Hindlimb muscle (tissue), 1 donor: ENCODE measurements around the gene LYZL4. TPM values are rescaled to one million over a fixed set of nuclear protein-coding genes. Genes with fewer than 3 reads are reported as not detected.

Source experiments
- DNase-seq: peaks from one replicate; pipeline ENCODE4 v3.0.0-alpha.2; 2013
- polyA plus RNA-seq: library from polyadenylated mRNA; unstranded; fragments of 120-200 nt; gene quantifications from one replicate; pipeline ENCODE4 v1.2.1, GENCODE V29; 2013; ENCODE audit not compliant: insufficient read length

LYZL4 gene
- polyA plus RNA-seq, 1 donor = not detected

DNA sequence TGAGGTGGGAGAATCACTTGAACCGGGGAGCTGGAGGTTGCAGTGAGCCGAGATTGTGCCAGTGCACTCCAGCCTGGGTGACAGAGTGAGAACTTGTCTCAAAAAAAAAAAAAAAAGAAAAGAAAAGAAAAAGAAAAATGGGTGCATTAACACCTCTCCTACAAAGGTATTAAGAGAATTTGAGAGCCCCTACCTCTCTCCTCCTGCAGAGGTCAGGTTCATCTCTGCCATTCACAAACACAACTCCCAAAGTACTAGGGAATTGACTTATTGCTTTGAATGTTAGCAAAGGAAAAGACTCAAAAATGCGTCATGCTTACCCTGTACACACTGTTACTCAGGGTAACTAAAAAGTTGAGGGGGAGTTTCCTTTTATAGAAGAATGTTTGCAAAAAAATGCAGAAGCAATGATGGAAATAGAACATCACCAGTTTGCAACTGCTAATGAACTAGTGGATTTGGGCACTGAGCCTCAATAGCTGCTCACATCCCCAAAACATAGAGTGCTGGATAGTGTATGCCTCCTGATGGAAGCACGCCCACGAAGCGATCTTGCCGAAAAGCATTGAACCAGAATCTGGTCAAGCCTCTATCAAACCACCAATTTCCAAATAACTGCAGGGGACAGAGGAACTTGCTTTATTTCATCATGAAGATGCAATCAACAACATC, 15.5 kb upstream of the LYZL4 start:
- no peak for DNase-seq

DNA sequence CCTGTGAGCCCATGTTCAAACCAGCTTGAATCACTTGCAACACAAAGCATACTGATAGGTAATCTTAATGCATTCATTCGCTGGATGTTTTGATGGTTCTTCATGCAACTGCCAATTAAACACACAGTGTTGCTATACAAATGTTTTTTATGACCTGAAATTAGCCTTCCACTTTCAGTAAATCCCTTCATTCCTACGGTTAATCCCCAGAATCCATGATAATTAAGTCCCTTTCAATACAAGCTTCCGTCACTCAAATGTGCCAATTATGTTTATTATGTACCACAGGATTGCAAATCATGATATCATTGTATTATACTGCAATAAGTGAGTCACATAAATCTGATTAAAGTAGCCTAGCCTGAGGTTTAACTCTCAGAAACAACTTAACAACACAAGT, 14.5 kb upstream of the LYZL4 start:
- no peak for DNase-seq

DNA sequence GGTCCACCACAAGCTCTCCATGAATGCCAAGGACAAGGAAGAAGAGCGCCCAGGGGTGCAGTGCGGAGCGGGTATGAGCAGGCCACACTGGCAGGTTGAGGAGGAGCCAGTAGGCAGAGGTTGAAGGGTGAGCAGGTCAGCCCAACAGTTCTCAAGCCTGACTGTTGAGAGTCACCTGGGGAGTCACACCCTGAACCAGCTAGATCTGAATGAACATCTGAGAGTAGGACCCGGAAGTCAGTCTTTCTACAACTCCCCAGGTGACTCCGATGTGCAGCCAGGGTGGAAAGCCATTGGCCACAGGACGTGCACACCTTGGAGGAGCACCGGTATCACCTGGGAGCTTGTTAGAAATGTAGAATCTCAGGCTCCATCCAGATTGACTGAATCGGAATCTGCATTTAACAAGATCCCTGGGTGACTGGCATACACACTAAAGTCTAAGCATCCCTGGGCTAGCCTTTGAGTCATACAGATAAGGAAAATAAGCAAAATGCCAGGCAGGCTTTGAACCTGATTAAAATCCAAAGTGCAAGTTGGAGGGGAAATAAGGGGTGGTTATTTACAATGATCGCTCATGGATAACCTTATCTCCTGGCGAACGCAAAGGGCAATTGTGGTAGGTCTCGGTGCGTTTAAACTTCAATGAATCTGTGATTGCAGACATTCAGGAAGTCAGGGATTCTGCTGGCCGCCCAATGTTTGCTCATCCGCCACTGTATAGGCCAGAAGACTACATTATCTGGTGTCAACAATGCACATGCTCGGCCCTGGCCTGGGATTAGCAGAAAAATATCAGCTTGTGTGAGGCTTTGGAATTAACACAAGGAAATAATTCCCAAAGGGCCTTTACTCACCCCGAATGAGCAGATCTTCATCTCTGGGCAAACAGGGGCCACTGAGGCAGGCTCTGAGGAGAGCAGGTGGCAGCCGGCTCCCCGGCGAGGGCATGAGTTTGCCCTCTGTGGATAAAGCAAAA, 11.7 kb upstream of the LYZL4 start:
- no peak for DNase-seq

DNA sequence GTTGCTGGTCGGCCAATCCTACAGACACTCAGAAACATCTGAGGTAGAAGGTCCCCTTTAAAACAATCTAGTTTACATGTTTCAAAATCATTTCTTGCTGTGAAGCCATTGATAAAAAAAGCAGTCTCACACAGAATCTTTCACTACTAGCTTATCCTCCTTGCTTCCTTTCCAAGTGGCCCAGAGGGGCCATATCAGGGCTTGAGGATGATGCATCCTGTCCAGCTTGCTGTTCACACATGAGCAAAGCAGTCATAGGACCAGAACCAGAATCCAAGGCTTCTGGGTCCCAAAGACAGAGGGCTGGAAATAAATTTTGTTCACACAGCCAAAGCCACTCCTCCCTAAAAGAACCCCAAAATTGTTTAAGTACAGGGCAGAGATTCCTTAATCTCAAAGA, 9.2 kb upstream of the LYZL4 start:
- peak; percentile 31 for DNase-seq

DNA sequence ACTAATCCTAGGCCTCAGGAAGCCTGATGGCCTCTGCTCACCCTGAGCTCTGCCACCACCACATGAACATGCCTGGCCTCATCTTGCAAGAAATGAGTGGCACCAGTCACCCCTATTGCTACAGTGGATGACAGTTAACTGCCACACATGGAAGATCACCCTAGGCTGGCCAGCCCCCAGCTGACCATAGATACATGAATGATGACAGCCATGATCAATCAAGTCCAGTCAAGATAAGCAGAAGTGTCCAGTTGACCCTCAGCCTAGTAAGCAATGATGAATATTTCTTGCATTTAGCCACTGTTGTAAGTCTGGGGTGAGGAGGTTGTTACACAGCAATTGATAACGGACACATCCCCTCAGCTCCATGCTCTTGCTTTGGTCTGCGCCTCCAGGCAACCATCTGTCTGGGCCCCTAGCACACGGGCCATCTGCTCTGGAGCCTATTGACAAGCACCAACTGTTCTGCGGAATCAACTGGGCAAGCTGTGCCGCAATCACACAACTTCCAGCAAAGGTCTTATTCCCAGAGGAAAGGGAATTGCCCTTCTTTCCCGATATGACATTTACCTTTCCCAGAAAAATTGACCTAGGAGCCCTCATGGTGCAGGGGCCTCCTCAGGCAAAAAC, 2.2 kb upstream of the LYZL4 start:
- no peak for DNase-seq

DNA sequence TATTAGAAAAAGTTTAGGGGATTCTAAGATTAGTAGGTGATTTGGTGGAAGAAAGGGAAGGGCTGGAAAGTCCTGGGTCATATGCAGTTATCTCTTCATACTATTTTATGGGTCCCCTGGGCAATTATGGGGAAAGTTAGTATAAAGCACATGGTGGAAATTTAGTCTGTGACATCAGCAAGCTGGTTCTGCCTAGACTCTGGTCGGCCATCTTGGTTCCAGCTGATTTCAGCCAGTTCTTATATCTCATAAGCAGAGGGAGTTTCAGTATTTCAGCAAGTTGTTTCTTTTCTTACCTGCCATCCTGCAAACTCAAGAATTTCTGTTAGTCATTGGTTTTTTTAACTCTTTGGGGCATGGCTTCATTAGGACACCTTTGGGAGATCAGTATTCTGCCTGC, 1.0 kb upstream of the LYZL4 start:
- no peak for DNase-seq

DNA sequence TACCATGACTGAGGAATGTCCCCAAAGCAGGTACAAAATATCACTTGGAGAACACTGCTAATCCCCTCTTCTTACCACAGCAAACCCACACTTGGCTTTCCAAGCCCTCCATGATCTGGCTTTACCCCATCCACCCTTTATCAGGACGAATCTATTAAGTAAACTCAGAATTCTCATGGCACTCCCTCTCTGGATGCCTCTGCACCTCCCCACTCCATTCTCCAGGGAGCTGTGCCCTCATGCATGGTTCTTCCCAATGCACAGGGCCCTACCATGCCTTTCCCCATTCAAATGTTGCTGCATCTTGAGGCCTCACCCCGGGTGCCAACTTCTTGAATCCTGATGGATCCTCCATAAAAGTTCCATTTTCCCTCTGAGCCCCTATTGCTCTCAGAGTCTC, 2.3 kb downstream of the LYZL4 start:
- no peak for DNase-seq

DNA sequence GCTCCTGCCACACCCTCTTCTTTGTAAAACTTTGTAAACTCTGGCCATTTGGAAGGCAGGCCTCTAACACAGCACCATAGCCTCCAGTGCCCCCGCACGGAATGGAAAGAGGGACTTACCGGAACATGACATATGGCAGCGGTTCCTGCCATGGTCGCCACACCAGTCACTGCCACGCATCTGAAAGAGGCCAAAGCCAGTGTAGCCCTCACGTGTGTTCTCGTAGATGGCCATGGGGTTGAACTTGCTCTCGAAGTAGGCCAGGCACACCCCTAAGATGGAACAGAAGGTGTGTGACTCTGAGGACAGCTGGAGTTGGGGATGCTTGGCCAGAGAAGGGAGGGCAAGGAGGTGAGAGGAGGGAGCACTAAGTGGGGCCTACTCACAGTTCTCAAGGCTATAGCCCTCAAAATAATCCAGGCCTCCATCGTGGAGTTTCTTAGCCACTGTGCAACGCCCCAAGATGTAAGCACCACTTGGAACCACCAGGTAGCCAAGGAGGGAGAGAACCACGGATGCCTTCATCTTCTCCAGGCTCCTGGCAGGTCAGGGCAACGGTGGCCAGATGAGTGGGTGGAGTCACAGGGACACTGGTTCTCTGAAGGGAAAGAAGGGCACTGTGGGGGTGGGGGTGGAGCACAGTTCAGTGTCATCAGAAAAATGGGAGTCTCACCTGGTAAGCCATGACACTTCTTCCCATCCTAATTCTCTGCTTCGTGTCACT, 3.5 kb downstream of the LYZL4 start:
- DNase-seq = no peak

DNA sequence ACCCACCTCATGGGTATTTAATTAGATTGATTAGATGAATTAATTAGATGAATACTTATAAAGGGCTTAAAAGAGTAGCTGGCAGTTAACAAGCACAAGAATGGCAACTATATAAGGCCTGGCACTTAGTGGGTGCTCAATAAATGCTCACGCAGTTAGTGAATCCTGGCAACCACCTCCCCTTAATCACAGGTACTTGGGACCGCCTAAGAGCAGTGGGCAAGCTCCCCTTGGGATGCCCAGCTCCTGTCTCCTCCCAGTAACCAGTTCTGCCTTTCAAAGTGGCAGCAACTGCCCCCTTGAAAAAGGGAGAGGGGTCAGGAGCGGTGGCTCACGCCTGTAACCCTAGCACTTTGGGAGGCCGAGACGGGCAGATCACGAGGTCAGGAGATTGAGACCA, 4.6 kb downstream of the LYZL4 start:
- DNase-seq = no peak

DNA sequence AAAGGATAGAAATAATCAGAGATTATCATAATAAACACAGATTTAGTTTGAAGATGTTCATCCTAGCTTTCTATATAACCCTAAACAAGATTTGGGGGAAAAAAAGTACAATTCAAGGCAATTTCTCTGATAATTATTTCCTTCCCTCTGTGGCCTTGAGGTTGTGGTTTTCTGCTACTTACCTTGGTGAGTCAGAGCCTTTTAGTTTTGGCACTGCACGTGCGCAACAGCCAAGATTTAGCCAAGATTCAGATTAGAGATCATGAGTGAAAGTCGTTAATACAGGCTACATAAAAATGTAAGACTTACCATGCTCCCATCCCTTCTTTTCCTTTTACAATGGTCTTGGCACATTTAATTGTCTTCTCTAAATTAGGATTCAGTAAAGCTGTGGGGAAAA, 6.7 kb downstream of the LYZL4 start:
- DNase-seq = no peak

DNA sequence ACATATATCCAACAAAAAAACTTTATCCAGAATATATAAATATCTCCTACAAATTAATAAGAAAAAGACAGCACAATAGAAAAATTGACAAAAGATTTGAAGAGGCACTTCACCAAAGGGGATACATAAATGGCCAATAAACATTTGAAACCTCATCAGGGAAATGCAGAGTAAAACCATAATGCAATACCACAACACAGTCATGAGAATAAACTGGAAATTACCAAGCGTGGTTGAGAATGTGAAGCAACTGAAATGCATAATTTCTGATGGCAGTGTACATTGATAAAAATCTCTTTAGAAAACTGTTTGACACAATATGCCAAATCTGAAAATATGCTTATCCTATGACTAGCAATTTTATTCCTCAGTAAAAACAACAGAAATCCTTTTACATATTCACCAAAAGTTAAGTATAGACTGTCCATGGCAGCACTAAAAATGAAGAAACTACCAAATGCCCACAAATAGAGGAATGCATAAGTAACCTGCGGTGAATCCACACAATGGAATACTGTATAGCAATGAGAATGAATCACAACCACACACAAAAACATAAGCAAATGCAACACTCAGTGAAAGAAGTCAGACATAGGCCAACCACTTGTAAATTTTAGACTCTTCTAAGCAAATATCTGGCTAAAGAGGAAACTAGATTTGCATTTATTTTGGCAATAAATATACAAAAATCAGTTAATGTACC, 7.9 kb downstream of the LYZL4 start:
- no peak for DNase-seq

DNA sequence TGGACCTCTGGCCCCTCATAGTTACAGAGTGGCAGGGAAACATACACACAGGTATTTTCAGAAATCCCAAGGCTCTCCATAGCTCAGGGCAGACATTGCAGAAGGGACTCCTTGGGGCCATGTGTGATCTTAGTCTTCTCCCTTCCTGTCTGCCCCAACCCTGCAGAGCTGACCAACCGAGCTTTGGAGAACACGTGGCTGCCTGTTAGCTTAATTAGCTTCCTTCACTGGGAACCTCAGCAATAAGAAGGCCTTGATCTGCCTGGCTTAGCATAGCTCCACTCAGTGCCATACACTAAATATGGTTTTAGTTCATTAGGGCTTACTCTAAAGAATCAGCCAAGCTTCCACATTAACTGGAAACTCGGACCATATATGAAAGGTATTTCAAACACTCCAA, 12.3 kb downstream of the LYZL4 start:
- DNase-seq = no peak

DNA sequence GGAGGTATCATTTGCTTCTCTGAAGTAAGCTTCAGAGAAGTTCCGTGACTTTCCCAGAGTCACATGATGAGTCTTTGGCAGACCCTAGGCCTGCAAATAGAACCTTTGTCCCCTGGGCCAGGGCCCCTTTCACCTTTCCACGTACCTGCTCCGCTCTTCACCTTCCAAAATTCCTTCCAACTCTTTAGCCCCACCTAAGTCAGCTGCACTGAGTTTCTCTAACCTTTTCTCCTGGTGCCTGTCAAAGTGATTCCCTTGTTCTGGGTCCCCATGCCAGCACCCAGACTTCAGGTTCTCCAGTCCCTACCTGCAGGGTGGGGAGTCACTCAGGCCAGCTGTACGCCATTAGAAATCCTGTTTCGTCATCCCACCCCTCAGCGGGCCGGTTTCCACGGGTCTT, 12.8 kb downstream of the LYZL4 start:
- no peak for DNase-seq

DNA sequence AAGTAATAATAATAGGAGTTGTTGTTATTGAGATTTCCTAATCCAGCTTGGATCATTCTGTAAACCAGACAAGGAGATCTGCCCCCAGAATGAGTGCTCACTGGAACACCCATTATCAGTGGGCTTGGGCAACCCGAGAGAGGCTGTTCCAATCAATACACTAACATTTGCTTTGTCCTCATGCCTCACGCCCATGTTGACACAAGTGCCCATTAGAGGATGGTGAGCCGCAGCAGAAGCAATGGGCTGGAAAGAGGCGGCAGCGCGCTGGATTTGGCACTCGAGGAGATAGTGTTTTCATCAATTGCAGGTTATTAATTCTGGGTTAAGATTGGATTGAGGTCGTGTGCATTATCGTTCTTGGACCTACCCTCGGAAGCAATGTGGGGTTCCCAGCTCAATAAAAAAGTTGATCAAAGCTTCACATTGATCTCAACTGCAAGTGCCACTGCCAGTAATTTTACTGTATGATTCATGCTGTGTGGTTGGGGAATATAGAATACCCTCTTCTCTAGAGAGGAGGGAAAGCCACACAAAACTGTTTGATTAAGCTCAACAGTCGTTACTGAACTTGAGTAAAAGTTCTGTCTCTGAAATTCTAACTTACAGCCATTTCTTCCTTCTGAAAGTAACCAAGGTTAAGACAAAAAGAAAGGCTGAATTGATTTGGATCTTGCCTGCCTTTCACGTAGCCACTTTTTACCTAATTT, 15.7 kb downstream of the LYZL4 start:
- DNase-seq = no peak

DNA sequence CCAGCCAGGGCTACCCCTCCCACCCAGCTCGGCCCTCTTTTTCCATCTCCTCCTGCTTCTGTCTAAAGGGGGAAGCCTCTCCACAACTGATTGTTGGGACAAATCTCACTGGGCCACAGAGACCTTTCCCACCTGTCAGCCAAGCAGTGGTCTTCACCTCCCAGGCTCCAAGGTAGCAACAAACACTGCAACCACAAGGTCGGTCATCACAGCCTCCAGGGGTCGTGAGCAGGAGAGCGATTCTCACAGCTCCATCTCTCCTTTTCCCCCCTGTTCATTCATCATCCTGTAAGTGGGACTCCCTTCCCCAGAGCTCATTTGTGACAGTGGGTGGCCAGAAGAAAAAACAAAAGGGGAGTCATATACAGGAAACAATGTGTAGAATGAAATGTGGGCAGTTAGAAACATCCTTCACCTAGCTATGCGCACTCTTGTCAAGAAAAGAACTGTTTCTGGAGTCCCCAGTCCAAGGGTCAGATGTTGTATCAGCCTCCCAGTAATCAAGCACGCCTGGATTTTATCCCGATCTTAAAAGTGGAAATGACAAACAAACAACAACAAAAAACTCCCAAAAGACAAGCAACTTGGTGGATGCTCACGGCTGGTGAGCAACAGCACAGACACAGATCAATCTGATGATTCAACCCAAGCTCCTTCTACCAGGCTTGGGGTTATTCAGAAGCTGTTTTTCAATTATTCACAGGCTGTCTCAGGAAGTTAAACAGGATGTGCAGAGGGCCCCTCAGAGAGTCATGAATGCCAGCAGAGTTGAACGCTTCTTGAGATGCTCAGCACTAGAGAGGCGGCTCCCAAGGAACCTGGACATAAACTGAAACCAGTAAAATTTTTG, 22.4 kb downstream of the LYZL4 start:
- DNase-seq = no peak

DNA sequence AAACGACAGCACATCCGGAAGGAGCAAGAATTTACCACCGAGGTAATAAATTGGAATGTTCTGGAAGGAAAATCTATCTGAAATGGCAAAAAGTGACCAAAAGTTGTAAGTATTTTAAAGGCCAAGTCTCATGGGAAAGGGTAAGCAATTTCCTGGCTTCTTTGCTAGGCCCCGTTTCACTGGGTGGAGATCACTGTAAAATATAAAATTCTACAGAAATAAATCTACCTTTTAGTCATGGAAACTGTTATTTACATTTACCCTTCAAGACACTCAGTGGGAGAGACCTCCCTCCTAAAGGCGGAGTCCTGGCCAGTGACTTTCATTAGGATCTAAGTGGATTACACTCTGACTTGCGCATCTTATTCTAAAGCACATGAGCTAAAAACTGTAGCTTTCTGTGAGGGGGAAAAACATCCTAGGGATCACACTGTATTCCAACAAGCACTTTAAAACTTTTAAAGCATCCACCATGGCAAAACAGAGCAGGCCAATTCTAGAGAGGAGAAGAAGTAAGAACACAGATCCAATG, 28.8 kb downstream of the LYZL4 start:
- DNase-seq = no peak

DNA sequence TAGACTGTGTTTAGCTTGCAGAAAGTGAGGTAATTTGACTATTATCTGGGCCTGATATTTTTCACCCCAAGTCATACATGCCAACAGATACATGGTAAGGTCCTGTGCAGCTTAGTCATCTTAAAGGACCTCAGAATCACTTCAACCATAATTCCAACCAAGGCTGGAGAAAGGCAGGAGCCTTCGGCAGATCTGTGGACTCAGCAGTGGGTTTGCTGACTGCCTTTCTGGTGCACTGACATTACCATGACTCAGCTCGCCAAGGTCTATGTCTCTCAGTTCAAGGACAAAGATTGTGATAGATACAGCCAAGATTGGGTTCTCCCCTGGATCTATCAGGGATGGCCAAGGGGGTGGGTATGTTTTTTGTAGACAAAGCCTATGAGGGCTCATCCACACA, 32.7 kb downstream of the LYZL4 start:
- DNase-seq = no peak

DNA sequence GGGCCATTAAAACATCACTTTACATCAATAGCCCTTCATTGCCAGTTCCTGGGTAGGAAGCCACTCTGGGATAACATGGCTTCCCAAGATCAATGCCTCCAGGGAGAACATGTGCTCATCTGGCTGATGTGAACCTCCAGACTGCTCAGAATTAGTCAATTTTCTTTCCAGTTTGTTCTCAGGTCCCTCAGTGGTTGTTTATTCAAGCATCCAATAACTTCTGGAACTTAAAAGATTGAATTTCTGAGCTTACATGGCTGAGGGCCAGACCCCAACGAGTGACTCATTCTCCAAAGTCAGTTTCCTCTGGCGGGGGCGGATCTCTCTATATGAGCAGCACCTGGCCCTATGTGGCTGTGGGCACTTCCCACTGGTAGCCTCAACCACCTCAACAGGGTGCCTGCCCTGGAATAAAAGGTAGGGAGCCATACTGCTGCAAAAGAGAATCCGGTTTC, 34.0 kb downstream of the LYZL4 start:
- DNase-seq = peak; percentile 80

DNA sequence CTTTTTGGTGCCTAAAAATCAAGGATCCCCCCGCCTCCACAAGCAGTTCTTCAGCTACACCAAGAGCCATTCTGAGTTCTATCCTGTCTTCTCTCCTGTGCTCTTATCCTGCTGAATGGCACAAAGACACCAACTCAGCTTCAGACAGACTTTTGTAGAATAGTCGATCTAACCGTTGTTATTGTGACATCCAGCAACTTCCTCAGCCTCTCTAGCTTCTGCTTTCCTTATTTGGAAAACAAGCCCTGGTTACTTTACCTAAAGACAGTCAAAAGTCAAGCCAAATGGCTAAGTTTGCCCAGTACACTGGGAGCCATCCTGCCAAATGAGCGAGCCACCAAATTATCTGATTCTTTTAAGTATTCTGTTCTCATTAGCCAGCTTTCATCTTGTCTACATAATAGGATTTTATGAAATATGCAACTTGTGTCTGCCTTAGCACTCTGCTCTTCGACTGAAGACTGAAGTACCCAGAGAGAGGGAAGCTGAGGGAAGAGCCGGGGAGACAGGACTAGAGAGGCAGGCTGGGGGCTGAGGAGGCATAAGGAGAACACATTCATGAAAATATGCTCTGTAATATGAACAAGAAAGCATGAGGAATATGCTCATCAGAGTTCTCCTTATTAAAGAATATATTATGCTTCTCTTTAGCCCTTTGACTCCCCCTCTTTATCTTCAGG, 35.1 kb downstream of the LYZL4 start:
- DNase-seq = no peak

DNA sequence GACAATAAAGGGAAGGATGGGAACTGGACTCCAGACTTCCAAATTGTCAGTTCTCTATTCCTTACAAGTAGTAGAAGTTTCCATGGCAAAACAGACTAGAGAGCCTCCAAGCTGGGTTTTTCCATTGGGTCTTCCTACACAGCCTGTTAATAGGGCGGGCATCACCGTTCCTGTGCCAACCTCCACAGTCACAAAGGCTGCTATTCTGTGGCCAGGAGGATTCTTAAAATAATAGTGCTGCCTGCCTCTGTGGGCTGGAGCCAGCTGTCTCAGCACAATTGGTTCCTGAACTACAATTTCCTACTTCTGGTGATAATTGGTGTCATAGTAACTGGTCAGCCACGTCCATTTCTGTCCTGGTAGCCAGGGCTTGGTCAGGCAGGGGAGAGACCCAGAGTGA, 38.6 kb downstream of the LYZL4 start:
- DNase-seq = no peak
